CD14-positive monocyte (primary cell): ENCODE measurements around the gene KSR1. TPM values are rescaled to one million over a fixed set of nuclear protein-coding genes. Genes with fewer than 3 reads are reported as not detected.

ENCODE experiments used
- DNase-seq, 3 donors: peaks; one replicate each; pipeline ENCODE4 v3.0.0-alpha.2; 2011 to 2022
- H2AFZ ChIP-seq: 2 replicates; pipeline ENCODE4 v1.6.0; 2012; ENCODE audit warnings: mild to moderate bottlenecking, low read depth, low read length, inconsistent platforms; ENCODE audit not compliant: insufficient read depth, poor library complexity, severe bottlenecking
- H3K27ac ChIP-seq, 2 donors: 1 replicate in 1 of 2; 2 replicates in 1 of 2; pipeline ENCODE4 v1.5.1; 2012 to 2013; ENCODE audit warnings: low read length in 2 of 2, control low read depth in 1 of 2, inconsistent platforms in 1 of 2, low read depth in 1 of 2, mild to moderate bottlenecking in 1 of 2
- H3K27me3 ChIP-seq, 2 donors: one replicate each; pipeline versions ENCODE4 v1.6.0 to v1.6.1; 2011 to 2013; ENCODE audit warnings: low read length in 2 of 2; ENCODE audit not compliant: control insufficient read depth in 2 of 2, insufficient read depth in 2 of 2
- H3K36me3 ChIP-seq, 2 donors: replicated peaks in 1 of 2; 1 replicate in 1 of 2; 2 replicates in 1 of 2; pipeline versions ENCODE4 v1.5.1 to v1.6.1; 2012 to 2013; ENCODE audit warnings: low read length in 2 of 2, control low read depth in 1 of 2, inconsistent platforms in 1 of 2, mild to moderate bottlenecking in 1 of 2; ENCODE audit not compliant: insufficient read depth in 2 of 2, control insufficient read depth in 1 of 2
- H3K4me1 ChIP-seq, 2 donors: 1 replicate in 1 of 2; 2 replicates in 1 of 2; pipeline versions ENCODE4 v1.5.1 to v1.6.1; 2012 to 2013; ENCODE audit warnings: low read length in 2 of 2, control low read depth in 1 of 2, inconsistent platforms in 1 of 2, mild to moderate bottlenecking in 1 of 2, moderate library complexity in 1 of 2; ENCODE audit not compliant: insufficient read depth in 2 of 2, control insufficient read depth in 1 of 2
- H3K4me2 ChIP-seq: replicated peaks from 2 replicates; pipeline ENCODE3; 2012; ENCODE audit warnings: low read length, moderate library complexity, mild to moderate bottlenecking; ENCODE audit not compliant: poor library complexity, severe bottlenecking; ENCODE audit errors: extremely low read depth
- H3K4me3 ChIP-seq, 3 experiments: fragments of 200-600 bp in 1 of 3; sonication (generic) in 1 of 3; replicated peaks in 1 of 3; 1 replicate in 2 of 3; 2 replicates in 1 of 3; pipeline ENCODE4 v1.5.1; 2011 to 2013; ENCODE audit warnings: low read length in 3 of 3, mild to moderate bottlenecking in 3 of 3, control low read depth in 2 of 3, low read depth in 2 of 3, inconsistent platforms in 1 of 3, moderate library complexity in 1 of 3
- H3K79me2 ChIP-seq: 2 replicates; pipeline ENCODE4 v1.6.0; 2012; ENCODE audit warnings: mild to moderate bottlenecking, control low read depth, inconsistent platforms, low read length, moderate library complexity; ENCODE audit not compliant: insufficient read depth
- H3K9ac ChIP-seq: 2 replicates; pipeline ENCODE4 v1.6.0; 2017; ENCODE audit warnings: low read length, mild to moderate bottlenecking; ENCODE audit not compliant: insufficient read depth, poor library complexity, severe bottlenecking
- H3K9me3 ChIP-seq, 2 donors: replicated peaks in 1 of 2; 1 replicate in 1 of 2; 2 replicates in 1 of 2; pipeline versions ENCODE4 v1.5.1 to v1.6.1; 2012 to 2013; ENCODE audit warnings: low read length in 2 of 2, control low read depth in 1 of 2; ENCODE audit not compliant: control insufficient read depth in 1 of 2, insufficient read depth in 1 of 2
- H4K20me1 ChIP-seq: 2 replicates; pipeline ENCODE4 v1.6.0; 2012; ENCODE audit warnings: mild to moderate bottlenecking, low read length, control low read depth, moderate library complexity; ENCODE audit not compliant: insufficient read depth
- H3K27ac Mint-ChIP-seq, 7 donors: one replicate each; pipeline ENCODE4 v1.8.0; 2020; ENCODE audit warnings: mild to moderate bottlenecking in 7 of 7, mixed read lengths in 7 of 7, moderate library complexity in 6 of 7, inconsistent platforms in 2 of 7
- H3K27me3 Mint-ChIP-seq, 3 donors: one replicate each; pipeline ENCODE4 v1.8.0; 2021 to 2022; ENCODE audit warnings: low read depth in 3 of 3, mild to moderate bottlenecking in 3 of 3, mixed read lengths in 3 of 3, moderate library complexity in 3 of 3, inconsistent platforms in 1 of 3
- H3K36me3 Mint-ChIP-seq, 2 donors: one replicate each; pipeline ENCODE4 v1.8.0; 2020; ENCODE audit warnings: mixed read lengths in 2 of 2, inconsistent platforms in 1 of 2, mild to moderate bottlenecking in 1 of 2
- H3K4me1 Mint-ChIP-seq: one replicate; pipeline ENCODE4 v1.8.0; 2020; ENCODE audit warnings: mild to moderate bottlenecking, mixed read lengths
- H3K4me3 Mint-ChIP-seq, 2 donors: one replicate each; pipeline ENCODE4 v1.8.0; 2020; ENCODE audit warnings: mild to moderate bottlenecking in 2 of 2, mixed read lengths in 2 of 2, moderate library complexity in 1 of 2
- H3K9me3 Mint-ChIP-seq, 7 donors: one replicate each; pipeline ENCODE4 v1.8.0; 2020 to 2022; ENCODE audit warnings: mixed read lengths in 7 of 7, mild to moderate bottlenecking in 6 of 7, moderate library complexity in 6 of 7, inconsistent platforms in 2 of 7
- CTCF ChIP-seq: fragments of 200-600 bp; IDR thresholded peaks from one replicate; pipeline ENCODE4 v1.8.0; 2022; ENCODE audit warnings: antibody characterized with exemption, mild to moderate bottlenecking
- WGBS: methylation state at CpG from one replicate; pipeline ENCODE4 v1.1.5; 2013; ENCODE audit warnings: missing lambda C conversion rate; ENCODE audit not compliant: insufficient coverage; 5-methylcytosine and 5-hydroxymethylcytosine counted together
- intact Hi-C, 2 donors: fragments of 100-400 bp; cut with micrococcal nuclease; formaldehyde crosslinking; loops; one replicate each; pipeline versions ENCODE4 v1.15.0 to v1.15.1; 2023
- polyA plus RNA-seq, 3 donors: library from polyadenylated mRNA; depleted of rRNA in 1 of 3; unstranded in 2 of 3; stranded (reverse) in 1 of 3; fragments of 300-500 nt in 2 of 3; fragments of >200 nt in 1 of 3; fragmentation: Illumina TruSeq in 2 of 3; gene quantifications; 1 replicate in 2 of 3; 2 replicates in 1 of 3; pipeline ENCODE4 v1.2.3, GENCODE V29; 2012 to 2021

KSR1 gene
- polyA plus RNA-seq, 3 donors, result 1.2 to 111 (median 4.2) TPM

GRCh38 chr17:27542841-27543463, 86.7 kb downstream of the KSR1 start:
- Histone ChIP-seq H2AFZ (no peak overlapping the region), H3K36me3 (no peaks in the 10 kb centered on the region), H3K9ac (no peak overlapping the region), H3K79me2 (peaks cover 85% of the 10 kb centered on the region), H3K27me3 (no peaks in the 10 kb centered on the region), H3K9me3 (no peaks in the 10 kb centered on the region), H3K4me1 (peaks cover 44 to 51% of the 10 kb centered on the region in 2 donors), H4K20me1 (peaks cover 93% of the 10 kb centered on the region), H3K4me2 (no peak overlapping the region), H3K27ac (no peak overlapping the region), H3K4me3 (no peak overlapping the region)
- no peak for TF ChIP-seq CTCF
- Mint-ChIP-seq H3K36me3 (peaks cover 5 to 18% of the 10 kb centered on the region in 2 donors), H3K27me3 (peaks cover 1 to 5% (median 5%) of the 10 kb centered on the region in 3 donors), H3K4me1 (peaks cover 78% of the 10 kb centered on the region), H3K27ac (no peak overlapping the region), H3K4me3 (no peak overlapping the region), H3K9me3 (no peaks in the 10 kb centered on the region)
- WGBS, result 100% methylated on average over 6 of the region's 6 CpGs
- no peak for DNase-seq
- intact Hi-C loops, result no loop called here

GRCh38 chr17:27543464-27543856, 87.2 kb downstream of the KSR1 start:
- H3K4me2 ChIP-seq, result no peak overlapping the region
- Mint-ChIP-seq H3K27ac (no peak overlapping the region), H3K36me3 (peaks cover 5 to 18% of the 10 kb centered on the region in 2 donors), H3K4me1 (peaks cover 76% of the 10 kb centered on the region), H3K9me3 (no peaks in the 10 kb centered on the region), H3K27me3 (peaks cover 1 to 5% (median 5%) of the 10 kb centered on the region in 3 donors), H3K4me3 (no peak overlapping the region)
- peaks cover 81% of the 10 kb centered on the region for H3K79me2 ChIP-seq
- H3K4me3 ChIP-seq, result no peak overlapping the region
- intact Hi-C loops, result no loop called here
- H4K20me1 ChIP-seq, result peaks cover 95% of the 10 kb centered on the region
- H3K4me1 ChIP-seq, result peaks cover 44 to 51% of the 10 kb centered on the region in 2 donors
- 100% methylated on average over 9 of the region's 9 CpGs for WGBS
- H3K9me3 ChIP-seq, result no peaks in the 10 kb centered on the region
- no peak overlapping the region for H3K27ac ChIP-seq
- no peak for DNase-seq
- no peak overlapping the region for H3K9ac ChIP-seq
- H3K27me3 ChIP-seq, result no peaks in the 10 kb centered on the region
- H2AFZ ChIP-seq, result no peak overlapping the region
- no peak for TF ChIP-seq CTCF
- no peaks in the 10 kb centered on the region for H3K36me3 ChIP-seq
